ENCODE data around the gene HECW1.

The HECW1 gene

DNA sequence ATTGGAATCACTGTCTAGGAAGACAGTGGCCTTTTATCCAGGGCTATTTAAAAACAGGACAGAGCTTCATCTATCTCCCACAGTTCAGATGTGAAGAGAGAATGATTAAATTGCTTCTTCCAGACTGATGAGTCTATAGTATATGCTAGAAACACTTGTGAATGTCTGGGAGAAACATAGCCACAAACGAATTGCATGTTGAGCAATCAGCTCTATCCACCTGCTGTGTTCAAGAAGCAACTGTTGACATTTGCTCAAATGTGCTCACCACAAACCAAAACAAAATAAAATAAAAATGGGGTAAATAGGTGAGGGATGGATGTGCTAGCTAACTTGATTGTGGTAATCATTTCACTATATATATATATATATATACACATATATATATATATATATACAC lies 195.1 kb downstream of the HECW1 start:
- DNase-seq (ENCODE audit: low read depth), result no peak
- TF ChIP-seq, protein P1, sequence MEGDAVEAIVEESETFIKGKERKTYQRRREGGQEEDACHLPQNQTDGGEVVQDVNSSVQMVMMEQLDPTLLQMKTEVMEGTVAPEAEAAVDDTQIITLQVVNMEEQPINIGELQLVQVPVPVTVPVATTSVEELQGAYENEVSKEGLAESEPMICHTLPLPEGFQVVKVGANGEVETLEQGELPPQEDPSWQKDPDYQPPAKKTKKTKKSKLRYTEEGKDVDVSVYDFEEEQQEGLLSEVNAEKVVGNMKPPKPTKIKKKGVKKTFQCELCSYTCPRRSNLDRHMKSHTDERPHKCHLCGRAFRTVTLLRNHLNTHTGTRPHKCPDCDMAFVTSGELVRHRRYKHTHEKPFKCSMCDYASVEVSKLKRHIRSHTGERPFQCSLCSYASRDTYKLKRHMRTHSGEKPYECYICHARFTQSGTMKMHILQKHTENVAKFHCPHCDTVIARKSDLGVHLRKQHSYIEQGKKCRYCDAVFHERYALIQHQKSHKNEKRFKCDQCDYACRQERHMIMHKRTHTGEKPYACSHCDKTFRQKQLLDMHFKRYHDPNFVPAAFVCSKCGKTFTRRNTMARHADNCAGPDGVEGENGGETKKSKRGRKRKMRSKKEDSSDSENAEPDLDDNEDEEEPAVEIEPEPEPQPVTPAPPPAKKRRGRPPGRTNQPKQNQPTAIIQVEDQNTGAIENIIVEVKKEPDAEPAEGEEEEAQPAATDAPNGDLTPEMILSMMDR (IDR thresholded peaks at IDR 0.05; ENCODE audit: control insufficient read depth, extremely low read depth, insufficient read depth), result no peak
- no peak overlapping the region for H3K4me3 ChIP-seq (ENCODE audit: low read depth, low read length)

- TF ChIP-seq, protein P1 (IDR thresholded peaks at IDR 0.05; ENCODE audit: control insufficient read depth, extremely low read depth, insufficient read depth), result no peak
- H3K4me3 ChIP-seq (ENCODE audit: low read depth, low read length), result no peak overlapping the region
- no peak for DNase-seq (ENCODE audit: low read depth)
These were observed 196.7 kb downstream of the HECW1 start for GRCh38 chr7:43308913-43309705.

DNA sequence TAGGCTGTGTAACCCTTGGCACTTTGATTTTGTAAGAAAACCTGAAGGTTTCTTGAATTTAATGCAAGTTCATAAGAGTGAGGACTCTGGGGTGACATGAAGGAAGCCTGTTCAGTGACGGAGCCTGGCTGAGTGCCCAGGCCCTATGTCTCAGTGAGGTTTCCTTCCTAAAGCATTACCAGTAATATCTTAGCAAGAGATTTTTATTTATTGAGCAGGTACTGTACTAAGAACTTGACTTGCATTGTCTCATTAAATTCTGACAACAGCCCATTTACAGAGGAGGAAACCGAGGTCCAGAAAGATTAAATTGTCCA lies 197.2 kb downstream of the HECW1 start:
- DNase-seq (ENCODE audit: low read depth), result no peak
- no peak overlapping the region for H3K4me3 ChIP-seq (ENCODE audit: low read depth, low read length)
- TF ChIP-seq, protein P1 (IDR thresholded peaks at IDR 0.05; ENCODE audit: control insufficient read depth, extremely low read depth, insufficient read depth), result no peak

DNA sequence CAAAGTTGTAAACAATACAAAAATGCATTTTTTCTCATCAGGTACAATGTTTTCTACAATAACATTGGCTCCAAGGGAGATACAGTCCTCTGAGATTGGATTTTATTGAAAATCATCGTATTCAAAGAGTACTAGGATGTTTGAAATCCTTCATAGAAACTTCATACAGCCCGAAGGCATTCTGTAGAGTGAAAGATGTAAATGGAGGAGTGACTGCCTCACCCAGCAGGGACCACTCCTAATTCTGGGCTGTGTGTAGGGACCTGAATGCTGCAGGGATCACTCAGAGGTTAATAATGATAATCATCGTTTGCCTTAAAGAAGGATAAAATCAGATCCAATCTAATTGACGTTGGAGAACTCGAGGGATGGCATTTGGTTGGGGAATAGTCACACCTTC lies 198.6 kb downstream of the HECW1 start:
- no peak overlapping the region for H3K4me3 ChIP-seq (ENCODE audit: low read depth, low read length)
- DNase-seq (ENCODE audit: low read depth), result no peak
- TF ChIP-seq, protein P1 (IDR thresholded peaks at IDR 0.05; ENCODE audit: control insufficient read depth, extremely low read depth, insufficient read depth), result no peak

GRCh38 chr7:43311694-43312093 lies 199.2 kb downstream of the HECW1 start:
- TF ChIP-seq, protein P1 (IDR thresholded peaks at IDR 0.05; ENCODE audit: control insufficient read depth, extremely low read depth, insufficient read depth), result no peak
- no peak for DNase-seq (ENCODE audit: low read depth)
- H3K4me3 ChIP-seq (ENCODE audit: low read depth, low read length), result no peak overlapping the region

DNA sequence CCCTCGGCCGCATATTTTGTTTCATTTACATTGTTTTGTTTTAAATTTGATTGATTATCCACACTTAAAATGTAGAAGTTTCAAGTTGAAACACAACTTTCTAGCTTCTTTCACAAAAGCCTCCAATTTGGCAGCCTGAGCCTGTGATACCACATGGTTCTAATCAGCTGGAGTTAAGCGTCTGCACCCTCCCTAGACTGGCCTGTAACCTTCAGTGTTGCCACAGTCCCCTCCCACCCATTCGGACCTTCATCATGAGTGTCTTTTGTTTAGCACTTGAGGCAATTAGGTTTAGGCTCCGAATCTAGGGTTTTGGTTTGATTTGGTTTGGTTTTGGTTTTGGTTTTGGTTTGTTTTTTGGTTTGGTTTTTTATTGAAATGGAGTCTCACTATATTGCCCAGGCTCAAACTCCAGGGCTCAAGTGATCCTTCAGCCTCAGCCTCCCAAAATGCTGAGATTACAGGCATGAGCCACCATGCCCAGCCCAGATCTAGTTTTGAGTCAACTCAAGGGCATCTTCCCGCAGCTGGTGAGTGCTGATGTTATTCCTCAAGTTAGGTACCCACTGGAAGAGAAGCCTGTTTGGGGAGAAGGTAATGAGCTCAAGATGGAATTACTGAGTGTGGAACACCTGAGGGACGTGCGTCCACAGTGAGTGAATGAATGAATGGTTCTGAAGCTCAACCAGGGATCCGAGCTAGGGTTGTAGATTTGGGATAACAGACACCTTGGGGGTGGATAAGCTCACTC lies 201.4 kb downstream of the HECW1 start:
- H3K4me3 ChIP-seq (ENCODE audit: low read depth, low read length), result no peak overlapping the region
- TF ChIP-seq, protein P1 (IDR thresholded peaks at IDR 0.05; ENCODE audit: control insufficient read depth, extremely low read depth, insufficient read depth), result no peak
- DNase-seq (ENCODE audit: low read depth), result no peak

All from LNCaP clone FGC (cell line).